ENCODE results near the gene FOXA3.

The FOXA3 gene

GRCh38 chr19:45863840-45864628 is at the start of gene FOXA3:
Gene FOXA3, plus strand, starts transcription at chr19:45864326. Its CDS starts 131 bp downstream, at chr19:45864457.
- DNase-seq (ENCODE audit: extremely low read depth in 1 of 2, low read depth in 1 of 2) = peak; percentile 30 to 49

- no peak for DNase-seq (ENCODE audit: extremely low read depth in 1 of 2, low read depth in 1 of 2)
Measured at GRCh38 chr19:45814851-45815480, 49.2 kb upstream of the FOXA3 start, which contains the start of gene RSPH6A. Gene RSPH6A, minus strand, starts transcription at chr19:45815308. Its CDS starts 132 bp downstream, at chr19:45815176.

GRCh38 chr19:45815481-45816216 is 48.5 kb upstream of the FOXA3 start:
- no peak for DNase-seq (ENCODE audit: extremely low read depth in 1 of 2, low read depth in 1 of 2)

- no peak for DNase-seq (ENCODE audit: extremely low read depth in 1 of 2, low read depth in 1 of 2)
Measured at GRCh38 chr19:45816236-45817009, 47.7 kb upstream of the FOXA3 start.

GRCh38 chr19:45817010-45817724 is 47.0 kb upstream of the FOXA3 start:
- DNase-seq (ENCODE audit: extremely low read depth in 1 of 2, low read depth in 1 of 2) = peak; percentile 86 to 92

- DNase-seq (ENCODE audit: extremely low read depth in 1 of 2, low read depth in 1 of 2) = no peak
Measured at GRCh38 chr19:45817725-45818301, 46.3 kb upstream of the FOXA3 start.

GRCh38 chr19:45819769-45820168 is 44.4 kb upstream of the FOXA3 start:
- no peak for DNase-seq (ENCODE audit: extremely low read depth in 1 of 2, low read depth in 1 of 2)

- DNase-seq (ENCODE audit: extremely low read depth in 1 of 2, low read depth in 1 of 2) = no peak
Measured at GRCh38 chr19:45820413-45821102, 43.6 kb upstream of the FOXA3 start.

GRCh38 chr19:45821103-45821521 is 43.0 kb upstream of the FOXA3 start:
- DNase-seq (ENCODE audit: extremely low read depth in 1 of 2, low read depth in 1 of 2) = no peak

- DNase-seq (ENCODE audit: extremely low read depth in 1 of 2, low read depth in 1 of 2) = no peak
Measured at GRCh38 chr19:45821570-45821969, 42.6 kb upstream of the FOXA3 start.

GRCh38 chr19:45822716-45823115 is 41.4 kb upstream of the FOXA3 start:
- DNase-seq (ENCODE audit: extremely low read depth in 1 of 2, low read depth in 1 of 2) = no peak

GRCh38 chr19:45823182-45823581 is 40.9 kb upstream of the FOXA3 start:
- DNase-seq (ENCODE audit: extremely low read depth in 1 of 2, low read depth in 1 of 2) = no peak

GRCh38 chr19:45824041-45824471 is 40.1 kb upstream of the FOXA3 start:
- DNase-seq (ENCODE audit: extremely low read depth in 1 of 2, low read depth in 1 of 2) = no peak

GRCh38 chr19:45824531-45825262 is 39.4 kb upstream of the FOXA3 start:
- no peak for DNase-seq (ENCODE audit: extremely low read depth in 1 of 2, low read depth in 1 of 2)

GRCh38 chr19:45825263-45825605 is 38.9 kb upstream of the FOXA3 start:
- DNase-seq (ENCODE audit: extremely low read depth in 1 of 2, low read depth in 1 of 2) = no peak

- no peak for DNase-seq (ENCODE audit: extremely low read depth in 1 of 2, low read depth in 1 of 2)
Measured at GRCh38 chr19:45825917-45826893, 37.9 kb upstream of the FOXA3 start.

GRCh38 chr19:45826934-45827333 is 37.2 kb upstream of the FOXA3 start:
- no peak for DNase-seq (ENCODE audit: extremely low read depth in 1 of 2, low read depth in 1 of 2)

Measured in stimulated activated CD8-positive, alpha-beta memory T cell treated with anti-CD3 and anti-CD28 coated beads, Interleukin-7, amount 100 ng/mL, for 48 hours (primary cell).